ENCODE results near the gene PHC2.

PHC2 gene

DNA sequence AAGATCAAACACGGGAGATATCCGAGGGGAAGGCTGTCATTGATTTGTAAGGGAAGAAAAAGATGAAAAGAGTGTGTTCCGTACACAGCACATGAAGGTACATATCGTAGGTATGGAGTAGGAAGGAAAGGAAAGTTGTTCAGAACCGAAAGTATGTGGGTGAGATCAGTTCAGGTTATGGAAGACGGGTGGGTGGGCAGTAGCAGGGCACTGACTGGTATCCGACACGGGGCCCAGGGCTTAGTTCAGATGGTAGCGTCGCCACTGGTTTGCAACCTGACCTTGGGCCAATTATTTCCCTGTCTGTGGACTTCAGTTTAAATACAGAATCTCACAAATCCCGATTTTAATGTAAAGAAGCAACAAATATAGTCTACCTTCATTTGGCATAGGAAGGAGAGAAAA, 82.2 kb downstream of the PHC2 start:
- peak; percentile 43 to 46 for DNase-seq

DNA sequence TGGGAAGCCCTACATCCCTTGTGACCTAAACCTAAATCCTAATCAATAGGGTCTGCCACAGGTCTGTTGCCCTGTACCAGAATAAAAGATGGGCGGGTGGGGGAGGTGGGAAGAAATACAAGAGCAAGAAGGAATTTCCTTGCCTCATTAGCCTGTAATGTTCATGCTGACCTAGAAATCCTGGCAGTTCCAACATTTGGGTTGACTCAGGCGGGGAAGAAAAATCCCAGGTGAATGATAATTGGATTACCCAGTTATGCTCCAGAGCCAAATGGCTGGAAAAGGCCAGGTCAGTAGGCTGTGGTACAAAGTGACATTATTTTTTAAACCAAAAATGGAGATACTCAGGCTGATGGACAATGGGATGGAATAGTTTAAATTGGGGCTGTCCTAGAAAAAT, 82.7 kb downstream of the PHC2 start:
- DNase-seq = no peak

DNA sequence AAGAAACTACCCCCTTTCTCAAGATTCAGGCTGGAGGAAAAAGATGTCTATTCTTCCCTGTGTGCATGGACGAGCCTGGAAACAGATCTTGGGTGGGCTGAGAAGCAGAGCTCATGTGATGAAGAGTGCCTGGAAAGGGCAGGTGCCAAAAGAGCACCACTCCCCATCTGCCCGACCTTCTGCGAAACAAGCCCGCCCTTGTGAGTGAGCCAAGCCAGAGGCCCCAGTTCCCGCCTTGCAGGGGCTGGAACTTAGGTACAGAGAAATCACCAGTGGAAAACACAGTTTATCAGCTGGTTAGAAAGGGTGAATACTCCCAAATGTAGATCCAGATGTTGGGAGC, 83.3 kb downstream of the PHC2 start:
- no peak for DNase-seq

DNA sequence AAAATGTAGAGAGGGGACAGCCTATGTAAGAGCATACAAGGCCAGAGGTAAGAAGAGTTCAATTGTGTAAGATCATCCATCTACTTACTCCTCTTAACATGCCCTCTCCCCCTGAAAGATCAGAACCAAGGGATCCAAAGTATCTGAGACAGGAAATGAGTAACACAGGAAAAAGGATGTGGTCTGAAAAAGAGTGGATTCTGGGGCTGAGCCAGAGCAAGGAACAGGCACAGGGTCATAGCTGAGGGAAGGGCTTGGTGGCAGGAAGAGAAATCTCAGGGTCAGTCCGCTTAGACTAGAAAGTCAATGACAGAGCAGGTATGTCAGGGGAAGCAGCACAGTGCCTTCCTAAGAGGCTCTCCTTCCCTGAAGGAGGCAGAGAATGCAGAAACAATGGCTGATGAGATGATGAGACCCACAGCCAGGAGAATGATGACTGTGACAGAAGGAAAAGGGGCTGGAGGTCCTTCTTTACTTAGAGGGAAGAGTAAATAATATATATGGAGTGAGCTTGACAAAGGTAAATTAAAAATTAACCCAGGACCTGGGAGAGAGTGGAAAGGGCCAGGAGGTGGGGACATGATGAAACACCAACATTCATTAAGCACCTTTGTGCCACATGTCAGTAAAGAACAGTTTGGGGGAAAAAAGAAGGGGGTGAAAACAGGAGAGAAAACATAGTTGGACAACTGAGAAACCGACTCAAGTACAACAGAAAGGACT, 83.8 kb downstream of the PHC2 start:
- DNase-seq = no peak

DNA sequence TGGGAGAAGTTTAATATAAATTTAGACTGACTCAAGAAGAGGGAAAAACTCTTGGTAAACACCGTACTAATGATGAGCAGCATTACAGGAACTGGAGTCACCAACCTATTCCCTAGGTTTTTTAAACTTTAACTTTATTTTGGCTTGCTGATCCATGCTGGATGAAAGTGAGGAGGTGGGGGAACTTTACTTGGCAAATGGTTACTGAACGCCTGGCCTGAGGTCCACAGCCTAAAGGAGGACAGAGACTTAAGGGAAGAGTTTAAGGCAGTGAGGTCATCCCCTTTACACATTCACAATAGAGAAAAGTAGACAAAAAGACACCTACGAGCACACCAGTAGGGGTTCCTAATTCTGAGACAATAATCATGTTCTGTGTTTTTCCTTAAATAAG, 84.4 kb downstream of the PHC2 start:
- no peak for DNase-seq

DNA sequence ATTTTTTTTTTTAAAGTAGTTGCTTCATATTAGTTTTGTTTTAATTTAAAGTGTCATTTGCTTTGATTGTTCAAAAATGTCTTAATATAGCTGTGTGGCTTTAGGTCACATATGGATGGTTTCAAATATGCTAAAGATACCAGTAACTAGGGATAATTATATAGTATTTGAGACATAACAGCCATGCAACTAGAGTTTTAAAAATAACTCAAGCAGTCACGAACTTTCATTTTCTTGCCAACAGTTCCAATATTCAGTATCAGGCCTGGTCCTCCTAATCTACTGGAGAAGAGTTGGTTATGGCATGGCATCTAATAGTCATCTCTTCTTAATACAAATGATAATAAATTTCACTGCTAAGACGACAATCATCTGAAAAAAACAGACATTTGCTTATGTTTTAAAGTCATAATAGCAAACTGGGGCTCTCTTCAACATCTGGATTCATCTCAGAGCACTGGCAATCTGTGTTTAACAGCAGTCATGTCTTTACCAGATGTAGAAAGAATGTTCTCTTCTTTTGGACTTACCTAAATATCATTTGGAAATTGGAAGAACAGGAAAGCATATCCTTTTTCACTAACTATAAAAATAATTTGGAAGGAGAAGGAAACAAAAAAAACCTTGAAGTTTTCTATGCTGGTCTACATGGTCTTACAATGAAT, 85.9 kb downstream of the PHC2 start:
- no peak for DNase-seq

DNA sequence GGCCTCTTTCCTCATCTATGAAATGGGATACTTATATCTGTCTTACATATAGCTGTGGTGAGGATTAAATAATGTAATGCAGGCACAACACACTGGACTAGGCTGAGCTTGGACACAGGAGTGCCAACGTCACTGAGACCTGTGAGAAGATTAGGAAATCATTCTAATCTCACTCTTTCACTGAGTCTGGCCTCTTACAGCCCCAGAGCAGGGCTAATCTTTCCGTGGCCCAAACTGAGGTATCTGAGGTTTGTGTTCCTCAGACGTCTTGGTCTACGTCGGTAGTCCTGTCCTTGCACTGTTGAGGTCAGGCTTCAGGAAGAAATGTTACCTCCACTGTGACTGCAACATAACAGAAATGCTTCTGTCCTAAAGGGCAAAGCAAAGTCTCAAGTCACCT, 87.4 kb downstream of the PHC2 start:
- DNase-seq = no peak

DNA sequence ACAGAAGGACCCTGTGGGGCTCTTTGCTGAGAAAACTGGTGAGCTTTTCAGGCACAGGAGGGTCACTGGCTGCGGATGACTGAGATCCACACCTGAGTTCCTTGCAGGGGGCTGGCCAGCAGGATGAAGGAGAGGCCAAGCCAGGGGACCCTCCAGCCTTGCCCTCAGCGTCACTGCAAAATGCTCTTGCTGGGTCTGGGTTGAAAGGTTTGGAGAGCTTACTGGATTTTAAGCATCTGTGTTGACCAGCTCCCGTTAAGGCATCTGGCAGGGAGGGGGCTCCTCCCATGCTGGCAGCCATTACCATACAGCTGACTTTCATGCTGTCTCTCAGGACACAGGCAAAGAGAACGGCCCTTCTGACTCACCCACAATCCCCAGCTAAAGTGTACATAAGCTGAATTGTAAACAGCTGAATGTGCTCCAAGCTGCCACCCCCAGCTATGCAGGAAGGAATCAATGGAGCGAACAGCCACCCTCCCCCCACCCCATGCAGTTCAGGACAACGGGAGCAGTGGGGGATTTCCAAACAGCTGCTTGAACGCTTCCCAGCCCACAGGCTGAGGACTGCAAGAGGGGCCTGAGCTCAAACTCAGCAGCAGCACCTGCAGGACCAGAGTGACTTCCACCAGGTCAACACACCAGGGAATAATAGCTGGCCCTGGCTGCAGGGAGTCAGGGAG, 88.7 kb downstream of the PHC2 start:
- no peak for DNase-seq

DNA sequence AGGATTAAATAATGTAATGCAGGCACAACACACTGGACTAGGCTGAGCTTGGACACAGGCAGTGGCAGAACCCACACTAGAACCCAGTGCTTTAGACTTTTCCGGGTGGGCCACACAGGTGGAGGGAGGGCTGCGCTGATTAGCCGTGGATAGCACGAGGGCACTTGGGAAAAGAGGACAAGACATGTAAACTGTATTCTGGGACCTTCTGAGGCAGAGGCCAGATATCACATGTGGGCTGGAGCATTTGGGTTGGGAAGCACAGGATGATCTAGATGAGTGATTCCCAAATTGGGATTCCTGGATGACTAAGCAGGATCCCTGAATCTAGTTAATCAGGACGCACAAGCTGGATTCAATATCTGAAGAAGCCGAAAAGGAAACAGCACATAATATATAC, 89.7 kb downstream of the PHC2 start:
- DNase-seq = no peak

DNA sequence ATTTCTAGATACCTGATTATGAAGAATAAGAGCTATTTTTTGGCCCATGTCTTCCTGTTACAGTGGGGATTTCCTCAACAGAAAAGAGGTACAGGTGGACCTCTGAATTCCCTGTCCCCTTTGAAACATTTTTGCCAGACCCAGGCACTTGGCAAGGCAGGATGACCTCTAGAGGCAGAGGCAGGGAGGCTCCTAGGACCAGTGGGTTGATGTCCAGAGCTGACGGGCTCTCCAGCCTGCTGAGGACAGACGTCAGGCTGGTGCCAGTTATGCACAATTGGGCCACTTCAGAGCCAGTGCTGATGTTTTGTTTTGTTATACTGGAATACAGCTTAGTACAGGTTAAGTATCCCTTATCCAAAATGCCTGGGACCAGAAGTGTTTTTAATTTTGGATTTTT, 91.5 kb downstream of the PHC2 start:
- no peak for DNase-seq

DNA sequence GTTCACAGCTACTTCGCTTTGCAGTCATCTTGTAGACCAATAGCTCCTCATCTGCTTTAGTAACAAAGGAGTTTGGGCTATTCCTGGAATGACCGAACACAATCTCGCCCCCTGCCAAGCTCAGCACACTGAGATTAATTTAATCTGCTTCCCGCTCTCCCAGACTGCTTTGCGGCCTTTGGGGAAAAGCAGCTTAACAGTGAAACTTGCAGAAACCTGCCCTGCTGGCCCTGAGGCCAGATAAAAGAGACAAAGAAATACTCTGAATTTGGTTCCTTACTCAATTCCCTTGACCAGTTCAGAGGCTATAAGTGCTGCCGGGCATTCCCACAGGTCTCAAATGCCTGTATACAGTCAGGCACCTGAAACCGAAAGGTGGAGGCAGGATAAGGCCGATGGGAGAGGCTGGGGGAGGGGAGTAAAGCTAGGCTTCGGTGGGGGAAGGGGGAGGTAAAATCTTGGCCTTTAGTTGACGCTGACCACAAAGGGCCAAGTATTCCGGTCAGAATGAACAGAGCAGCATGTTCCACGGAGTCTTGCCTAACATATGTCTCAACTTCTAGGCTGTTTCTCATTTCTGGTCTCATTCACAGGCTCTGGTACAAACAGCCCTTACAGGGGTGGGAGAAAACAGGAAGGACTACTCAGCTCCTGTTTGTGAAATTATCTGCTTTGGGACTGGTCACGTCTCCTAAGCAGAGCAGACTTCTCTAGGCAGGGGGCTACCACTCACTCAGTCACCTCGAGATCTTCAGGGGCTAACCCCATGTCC, 92.3 kb downstream of the PHC2 start:
- no peak for DNase-seq

DNA sequence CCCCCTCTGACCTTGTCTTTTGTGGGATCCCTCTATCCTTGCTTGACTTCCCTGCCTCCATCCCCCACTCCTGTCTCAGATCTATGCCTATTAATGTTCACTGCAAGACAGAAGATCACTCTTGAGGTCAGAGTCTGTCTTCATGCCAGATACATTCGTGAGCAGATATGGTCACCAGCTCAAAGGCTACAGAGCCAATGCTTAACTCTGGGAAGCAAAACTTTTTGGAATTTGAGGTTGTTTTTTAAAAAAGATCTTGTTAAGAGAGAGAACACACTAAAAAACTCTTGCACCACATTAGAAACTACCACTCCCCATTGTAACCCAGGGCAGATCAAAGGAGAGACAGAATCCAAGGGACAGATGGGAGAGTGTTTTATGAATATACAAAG, 92.9 kb downstream of the PHC2 start:
- DNase-seq = no peak

DNA sequence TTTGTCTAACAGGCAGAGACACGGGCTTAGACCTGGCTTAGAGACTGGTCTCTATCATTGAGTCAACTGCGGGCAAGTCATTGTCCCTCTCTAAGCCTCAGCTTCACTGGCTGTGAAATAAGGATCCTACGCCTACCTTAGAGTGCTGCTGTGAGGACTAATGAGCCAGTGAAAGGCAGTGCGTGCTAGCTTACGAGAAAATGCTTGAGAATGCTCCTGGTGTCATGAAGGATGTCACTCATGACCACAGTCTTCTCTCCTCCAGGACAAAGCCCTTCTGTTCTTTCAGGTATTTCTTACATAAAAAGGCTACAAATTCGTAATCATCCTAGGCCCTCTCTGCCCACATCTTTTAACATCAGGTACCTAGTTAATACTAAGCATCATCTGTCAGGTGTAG, 93.5 kb downstream of the PHC2 start:
- DNase-seq = no peak

DNA sequence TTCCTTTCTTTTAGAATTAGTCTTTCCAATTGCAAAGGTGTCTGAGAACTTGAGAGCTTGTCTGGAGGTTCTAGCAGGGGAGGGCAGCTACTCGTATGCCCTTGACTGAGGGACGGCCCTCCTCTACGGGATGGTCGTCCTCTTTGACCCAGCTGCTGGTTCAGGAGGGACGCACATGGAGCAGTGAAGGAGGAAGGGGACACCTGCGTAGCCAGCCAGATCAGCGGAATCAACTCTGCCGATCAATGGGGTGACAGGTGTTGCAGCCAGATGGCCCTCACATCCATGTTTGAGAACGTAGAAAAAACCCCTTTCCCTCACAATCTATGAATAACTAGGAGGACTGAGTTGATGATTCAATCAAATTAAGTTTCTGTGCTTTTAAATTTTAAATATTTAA, 94.3 kb downstream of the PHC2 start:
- no peak for DNase-seq

DNA sequence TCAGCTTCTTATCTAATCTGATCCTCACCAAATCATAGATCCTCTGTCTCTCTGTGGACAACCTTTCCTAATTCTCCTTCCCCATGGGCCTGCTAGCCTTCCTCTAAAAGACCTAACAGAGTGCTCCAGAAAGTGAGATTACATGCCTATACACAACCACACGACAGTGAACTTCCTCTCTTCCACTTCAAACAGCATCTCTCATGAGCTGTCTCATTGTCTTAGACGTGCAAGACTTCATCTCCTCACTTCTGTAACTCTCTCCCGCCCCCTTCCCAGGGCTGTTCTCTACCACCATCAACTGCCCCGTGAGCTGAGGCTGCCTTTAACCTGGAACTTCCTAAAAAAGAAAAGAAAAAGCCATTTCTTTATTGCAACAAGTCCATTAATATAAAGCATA, 95.9 kb downstream of the PHC2 start:
- DNase-seq = no peak

DNA sequence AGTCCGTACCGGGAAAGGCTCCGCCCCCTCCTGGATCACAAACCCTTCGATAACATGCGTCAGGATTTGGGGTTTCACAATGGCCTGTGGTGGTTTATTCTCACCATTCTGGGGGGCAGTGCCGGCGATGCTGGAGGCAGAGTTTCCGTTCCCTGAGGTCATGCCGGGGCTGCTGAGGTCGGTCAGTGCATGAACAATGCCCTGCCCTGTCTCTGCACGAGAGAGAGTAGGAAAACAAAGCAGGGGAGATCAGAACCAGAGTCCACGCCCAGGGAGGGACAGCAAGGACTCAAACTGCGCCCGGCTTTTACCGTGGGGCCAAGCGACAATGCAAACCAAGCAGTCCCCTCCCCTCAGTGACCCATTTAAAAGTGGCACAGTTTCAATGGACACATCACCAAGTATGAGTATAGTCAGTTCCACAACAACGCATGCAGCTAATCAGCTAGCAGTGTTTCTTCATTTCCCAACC, 96.8 kb downstream of the PHC2 start:
- DNase-seq = no peak

DNA sequence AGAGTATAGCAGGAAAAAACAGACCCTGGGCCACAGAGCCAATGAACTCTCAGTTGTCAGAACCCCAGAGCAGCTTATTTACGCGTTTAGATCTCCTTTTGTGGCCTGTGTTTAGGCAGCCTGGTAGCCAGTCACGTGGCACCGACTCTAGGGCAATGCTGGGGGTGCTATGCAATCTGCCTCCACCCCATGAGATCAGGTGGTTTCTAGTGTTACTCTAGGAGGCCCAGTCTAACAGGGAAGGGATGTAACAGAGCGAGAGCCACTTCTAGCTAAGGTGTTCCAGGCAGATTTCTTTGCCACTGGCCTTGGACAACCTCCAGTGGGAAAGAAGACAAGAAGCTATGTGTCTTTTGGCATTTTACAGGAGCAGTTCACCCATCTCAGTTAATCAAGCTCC, 98.0 kb downstream of the PHC2 start:
- DNase-seq = no peak

DNA sequence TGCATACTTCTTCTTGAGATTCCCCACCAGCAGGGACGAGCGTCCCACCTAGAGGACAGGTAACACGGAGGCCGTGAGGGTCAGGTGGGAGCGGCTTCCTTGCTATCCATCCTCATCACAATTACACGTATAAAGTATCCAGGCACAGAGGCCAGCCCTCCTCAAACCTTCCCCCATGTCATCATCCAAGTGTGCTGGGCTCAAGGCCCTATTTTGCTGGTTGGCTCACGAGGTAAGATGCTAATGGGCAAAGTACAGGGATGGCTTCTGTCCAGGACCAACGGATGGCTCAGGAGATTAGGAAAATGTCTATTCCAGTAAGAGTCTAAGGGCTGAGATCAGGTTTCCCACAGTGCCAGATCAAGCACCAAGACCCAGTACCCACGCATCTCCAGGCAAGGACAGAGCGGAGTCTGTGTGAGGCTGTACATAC, 98.5 kb downstream of the PHC2 start:
- no peak for DNase-seq

DNA sequence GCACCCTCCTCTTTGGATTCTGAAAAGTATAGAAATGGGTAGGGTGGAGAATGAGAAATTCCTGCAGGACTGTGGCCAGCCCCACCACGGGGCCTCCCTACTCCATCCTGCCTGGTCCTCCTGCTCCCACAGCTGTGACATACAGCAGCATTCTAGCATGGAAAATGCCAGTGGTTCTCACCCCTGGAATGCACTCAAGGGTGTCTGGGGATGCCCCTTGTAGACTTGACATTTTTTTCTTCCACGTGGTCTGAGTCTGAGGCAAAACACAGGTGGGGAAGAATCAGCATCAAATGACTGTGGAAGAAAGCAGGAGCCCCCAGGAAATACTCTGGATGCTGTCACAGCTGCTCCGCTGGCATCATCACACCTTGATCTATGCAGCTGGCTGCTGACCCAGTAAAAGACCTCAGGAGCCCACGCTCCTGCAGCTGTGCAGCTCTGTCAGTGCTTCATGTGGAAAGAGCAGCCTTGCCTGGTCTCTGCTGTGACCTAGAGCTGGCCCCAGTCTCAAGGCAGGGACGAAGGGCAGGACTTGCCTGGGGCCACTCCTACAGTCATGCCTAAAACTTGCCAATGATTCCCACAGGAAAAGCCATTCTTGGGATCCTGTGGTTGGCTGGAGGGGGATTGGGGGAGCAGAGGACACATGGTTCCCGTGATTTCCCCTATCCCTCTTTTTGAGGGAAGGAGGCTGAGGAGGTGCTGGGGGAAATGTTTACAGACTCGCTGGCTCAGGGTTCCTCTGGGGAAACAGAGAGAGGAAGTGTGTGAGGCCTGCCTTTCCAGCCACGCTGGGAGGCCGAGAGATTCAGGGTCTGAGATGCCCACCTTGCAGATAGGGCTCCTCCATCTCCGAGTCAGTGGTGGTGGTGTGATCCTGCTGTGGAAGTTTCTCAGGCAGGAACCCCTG, 99.2 kb downstream of the PHC2 start:
- no peak for DNase-seq

DNA sequence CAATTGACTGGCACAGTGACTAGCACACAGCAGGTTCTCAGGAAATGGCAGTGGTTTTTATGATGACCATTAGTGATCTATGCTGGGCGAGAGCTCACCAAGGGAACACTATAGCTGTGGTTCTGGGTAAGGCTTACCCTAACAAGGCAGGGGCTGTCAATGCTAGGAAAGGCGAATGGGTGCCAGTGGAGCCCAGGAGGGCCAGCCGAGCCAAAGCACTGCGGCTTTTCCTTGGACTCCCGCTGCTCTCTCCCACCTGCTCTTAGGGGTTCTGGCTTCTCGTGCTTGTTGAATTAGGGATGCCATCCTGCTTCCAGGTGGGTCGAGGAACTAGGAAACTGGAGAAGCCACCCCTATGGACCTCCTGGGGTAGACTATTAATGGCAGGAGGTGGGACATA, 100.0 kb downstream of the PHC2 start:
- no peak for DNase-seq

DNA sequence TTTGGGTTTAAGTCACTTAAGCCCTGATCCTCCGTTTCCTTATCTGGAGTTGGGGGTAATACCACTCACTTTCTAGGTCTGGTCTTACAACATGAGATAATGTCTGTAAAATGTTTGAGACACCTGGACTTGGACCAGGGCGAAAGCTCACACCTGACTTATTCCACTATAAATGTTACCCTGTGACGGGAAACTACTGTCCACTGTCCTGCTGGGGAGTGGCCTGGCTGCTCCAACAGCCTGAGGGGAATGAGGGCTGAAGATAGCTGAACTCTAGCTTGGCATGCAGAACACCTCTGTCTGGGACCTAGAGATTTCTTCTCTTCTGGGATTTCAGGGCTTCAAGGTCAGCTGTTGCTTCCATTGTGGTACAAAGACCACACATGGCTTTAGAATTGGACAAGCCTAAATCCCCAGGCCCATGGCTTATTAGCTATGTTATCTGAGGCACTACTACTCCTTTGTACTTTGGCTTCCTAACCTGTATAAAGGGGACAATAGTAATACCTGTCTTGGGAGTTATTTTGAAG, 100.5 kb downstream of the PHC2 start:
- DNase-seq = no peak
